HG02678 (cell line): ENCODE data around the gene ATP5PB.

Experiments
- ATAC-seq: cut with Tn5 transposase; IDR thresholded peaks from one replicate; pipeline ENCODE4 v1.9.1; 2021; ENCODE audit warnings: mild to moderate bottlenecking, moderate library complexity; ENCODE audit not compliant: unreplicated experiment

The ATP5PB gene

DNA sequence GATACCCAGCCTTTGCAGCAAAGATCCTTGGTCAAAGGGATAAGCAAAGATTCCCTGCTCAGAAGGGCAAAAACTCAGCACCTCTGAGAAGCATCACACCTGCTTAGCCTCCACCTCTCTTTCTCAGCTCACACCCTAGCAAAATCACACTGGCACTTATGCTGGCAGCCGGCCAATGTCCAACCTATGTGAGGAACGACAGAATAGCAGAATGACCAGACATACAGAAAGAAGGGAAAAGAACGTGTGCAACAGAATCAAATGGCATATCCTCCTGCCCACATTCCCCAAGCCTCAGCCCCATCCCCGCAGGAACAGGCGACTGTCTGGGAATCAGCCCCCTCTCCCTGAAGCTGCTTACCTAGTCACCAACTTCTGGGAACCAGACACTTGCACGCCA, 54.8 kb downstream of the ATP5PB start:
- no peak for ATAC-seq

DNA sequence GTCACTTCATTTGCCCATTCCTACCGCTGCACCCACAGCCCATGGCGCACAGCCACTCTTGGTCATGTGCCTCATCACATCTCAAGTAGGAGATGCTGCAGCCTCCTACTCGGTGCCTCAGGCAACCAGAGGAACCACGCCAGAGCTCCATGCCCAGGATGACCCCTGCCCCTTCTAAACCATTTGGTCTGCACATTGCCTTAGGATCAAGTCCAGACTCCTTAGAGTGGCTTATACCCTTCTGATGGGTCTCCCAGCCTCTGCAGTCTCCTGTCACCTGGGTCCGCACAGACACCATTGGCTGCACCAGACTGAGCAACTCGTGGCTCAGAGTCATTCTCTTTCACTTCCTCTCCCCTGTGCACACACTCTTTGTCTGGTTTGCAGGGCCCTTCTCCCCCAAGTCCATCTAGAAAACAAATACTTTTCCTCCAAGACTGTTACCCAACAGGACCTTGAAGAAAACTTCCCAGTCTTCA, 56.4 kb downstream of the ATP5PB start:
- peak; percentile 65 for ATAC-seq

DNA sequence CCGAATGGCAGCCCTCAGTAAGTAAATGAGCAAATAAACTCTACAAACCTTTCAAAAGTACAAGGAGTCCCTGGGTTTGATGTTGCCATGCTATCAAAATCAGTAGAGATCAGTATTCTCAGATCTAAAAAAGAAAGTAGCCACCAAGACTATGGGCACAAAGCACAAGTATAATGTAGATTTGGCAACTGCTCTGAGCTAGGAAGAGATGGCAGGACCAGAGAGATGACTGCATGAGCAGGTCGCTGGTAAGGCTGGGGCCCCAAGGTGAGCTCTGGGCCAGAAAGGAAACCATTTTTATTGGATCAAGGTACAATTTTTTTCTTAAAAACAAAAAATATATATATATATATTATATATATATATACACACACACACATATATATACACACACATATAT, 57.3 kb downstream of the ATP5PB start:
- no peak for ATAC-seq

DNA sequence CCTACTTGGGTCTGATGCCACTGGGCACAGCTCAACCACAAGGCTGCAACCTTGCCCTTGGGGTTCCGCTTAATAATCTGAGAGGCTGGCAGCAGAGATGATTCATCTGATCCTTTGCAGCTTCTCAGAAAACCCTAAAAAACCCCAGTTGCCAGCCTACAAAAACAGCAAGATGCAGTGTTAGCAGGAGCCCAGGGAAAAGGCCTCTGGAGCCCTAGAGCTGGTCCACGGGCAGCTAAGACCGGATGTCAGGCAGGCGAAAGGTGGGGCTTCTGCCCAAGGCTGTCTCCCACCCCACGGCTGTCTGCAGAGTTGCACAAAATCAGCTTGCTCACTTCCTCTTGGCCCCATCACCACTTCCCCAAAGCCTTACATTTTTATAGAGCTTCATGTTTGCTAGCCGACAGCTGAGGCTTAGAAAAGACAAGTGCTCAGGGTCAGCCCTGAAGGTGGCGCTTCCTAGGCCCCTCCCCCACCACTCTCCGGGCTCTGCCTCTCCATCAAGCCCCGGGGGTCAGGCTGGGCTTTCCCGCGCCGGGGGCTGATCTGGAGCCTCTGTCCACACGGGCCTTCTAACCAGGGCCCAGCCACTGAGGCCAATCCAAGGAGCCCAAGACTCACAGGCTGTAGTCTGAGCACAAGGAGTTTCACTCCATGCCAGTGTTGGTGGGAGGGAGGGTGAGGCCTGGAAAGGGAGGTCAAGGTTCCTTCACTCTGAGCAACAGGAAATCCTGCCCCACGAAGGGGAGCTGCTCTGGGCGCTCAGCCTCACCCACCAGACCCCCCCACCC, 58.3 kb downstream of the ATP5PB start:
- ATAC-seq: peak; percentile 52

DNA sequence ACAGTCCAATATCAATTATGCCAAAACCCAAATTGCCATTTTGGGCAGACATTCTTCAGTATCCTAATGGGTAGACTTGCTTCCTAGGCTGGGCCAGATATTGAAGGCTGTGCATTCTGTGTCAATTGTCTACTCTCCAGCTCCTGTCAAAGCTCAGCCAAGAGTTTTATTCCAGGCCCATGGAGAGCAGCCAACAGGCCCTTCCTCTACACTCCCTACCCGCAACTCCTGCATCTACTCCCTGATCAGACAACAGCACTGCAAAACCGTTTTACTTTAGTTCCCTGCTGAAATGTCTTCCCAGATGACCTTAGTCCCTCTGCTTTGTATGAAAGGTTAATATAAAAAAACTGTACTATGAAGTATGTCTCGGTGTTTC, 60.7 kb downstream of the ATP5PB start:
- ATAC-seq: no peak

DNA sequence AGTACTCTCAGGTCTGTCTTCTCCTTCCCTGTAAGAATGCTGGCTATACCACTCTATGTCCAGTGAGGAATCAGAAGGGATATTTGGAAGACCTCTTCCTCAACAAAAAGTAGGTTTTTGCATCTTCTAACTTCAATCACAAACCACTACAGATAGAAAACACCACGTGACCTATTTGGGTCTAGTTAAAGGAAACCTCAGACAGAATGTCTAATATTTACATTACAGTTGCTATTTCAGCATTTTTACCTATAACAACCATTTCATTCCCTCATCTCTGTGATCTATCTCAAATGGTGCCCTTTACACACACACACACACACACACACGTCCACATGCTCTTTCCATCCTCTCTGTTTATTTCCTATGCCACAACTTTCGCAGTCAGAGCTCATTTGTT, 62.1 kb downstream of the ATP5PB start:
- no peak for ATAC-seq
